ENCODE data around the gene LPO. TPM values are rescaled to one million over a fixed set of nuclear protein-coding genes. Genes with fewer than 3 reads are reported as not detected.

The LPO gene
- total RNA-seq, 1 donor from 2014 or later = 0.31 TPM

DNA sequence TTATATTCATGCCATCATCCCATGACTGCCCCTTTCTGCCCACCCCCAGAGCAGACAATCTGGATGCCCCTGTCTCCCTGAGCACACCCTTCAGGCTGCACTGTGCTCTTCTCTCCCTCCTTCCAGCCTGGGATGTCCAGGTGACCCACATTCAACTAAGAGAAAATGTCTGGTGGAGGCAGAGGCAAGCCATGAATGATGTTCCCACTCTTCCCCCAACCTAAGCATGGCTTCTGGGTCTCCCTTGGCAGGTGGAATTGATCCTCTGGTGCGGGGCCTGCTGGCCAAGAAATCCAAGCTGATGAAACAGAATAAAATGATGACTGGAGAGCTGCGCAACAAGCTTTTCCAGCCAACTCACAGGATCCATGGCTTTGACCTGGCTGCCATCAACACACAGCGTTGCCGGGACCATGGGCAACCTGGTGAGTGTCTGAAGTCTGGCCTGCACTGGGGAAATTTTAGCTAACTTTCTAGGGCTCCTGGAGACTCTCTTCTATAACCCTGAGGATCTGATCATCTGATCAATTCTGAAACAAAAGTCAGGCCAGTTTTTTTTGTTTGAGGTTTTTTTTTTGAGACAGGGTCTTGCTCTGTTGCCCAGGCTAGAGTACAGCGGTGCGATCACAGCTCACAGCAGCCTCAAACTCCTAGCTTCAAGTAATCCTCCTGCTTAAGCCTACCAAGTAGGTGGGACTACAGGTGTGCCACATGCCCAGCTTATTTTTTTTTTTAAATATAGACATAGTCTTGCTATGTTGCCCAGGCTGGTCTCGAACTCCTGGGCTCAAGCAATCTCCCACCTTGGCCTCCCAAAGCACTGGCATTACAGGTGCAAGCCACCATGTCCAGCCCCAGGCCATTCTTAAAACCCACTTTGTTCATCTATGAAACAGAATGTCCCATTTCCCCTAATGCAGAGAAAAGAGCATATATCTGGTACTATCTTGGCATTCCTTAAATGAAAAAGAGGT lies 27.8 kb downstream of the LPO start:
- no peak for DNase-seq (ENCODE audit: low spot score)
- Mint-ChIP-seq H3K27me3 (ENCODE audit: unreplicated experiment) (peaks cover 9% of the 10 kb centered on the region), H3K36me3 (ENCODE audit: low read depth, unreplicated experiment) (no peaks in the 10 kb centered on the region), H3K27ac (ENCODE audit: unreplicated experiment) (no peak overlapping the region), H3K4me1 (ENCODE audit: unreplicated experiment) (peaks cover 14% of the 10 kb centered on the region), H3K4me3 (ENCODE audit: unreplicated experiment) (no peak overlapping the region), H3K9me3 (ENCODE audit: unreplicated experiment) (no peaks in the 10 kb centered on the region)
- TF ChIP-seq, protein P1, sequence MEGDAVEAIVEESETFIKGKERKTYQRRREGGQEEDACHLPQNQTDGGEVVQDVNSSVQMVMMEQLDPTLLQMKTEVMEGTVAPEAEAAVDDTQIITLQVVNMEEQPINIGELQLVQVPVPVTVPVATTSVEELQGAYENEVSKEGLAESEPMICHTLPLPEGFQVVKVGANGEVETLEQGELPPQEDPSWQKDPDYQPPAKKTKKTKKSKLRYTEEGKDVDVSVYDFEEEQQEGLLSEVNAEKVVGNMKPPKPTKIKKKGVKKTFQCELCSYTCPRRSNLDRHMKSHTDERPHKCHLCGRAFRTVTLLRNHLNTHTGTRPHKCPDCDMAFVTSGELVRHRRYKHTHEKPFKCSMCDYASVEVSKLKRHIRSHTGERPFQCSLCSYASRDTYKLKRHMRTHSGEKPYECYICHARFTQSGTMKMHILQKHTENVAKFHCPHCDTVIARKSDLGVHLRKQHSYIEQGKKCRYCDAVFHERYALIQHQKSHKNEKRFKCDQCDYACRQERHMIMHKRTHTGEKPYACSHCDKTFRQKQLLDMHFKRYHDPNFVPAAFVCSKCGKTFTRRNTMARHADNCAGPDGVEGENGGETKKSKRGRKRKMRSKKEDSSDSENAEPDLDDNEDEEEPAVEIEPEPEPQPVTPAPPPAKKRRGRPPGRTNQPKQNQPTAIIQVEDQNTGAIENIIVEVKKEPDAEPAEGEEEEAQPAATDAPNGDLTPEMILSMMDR (IDR thresholded peaks at IDR 0.05; ENCODE audit: unreplicated experiment) = no peak

DNA sequence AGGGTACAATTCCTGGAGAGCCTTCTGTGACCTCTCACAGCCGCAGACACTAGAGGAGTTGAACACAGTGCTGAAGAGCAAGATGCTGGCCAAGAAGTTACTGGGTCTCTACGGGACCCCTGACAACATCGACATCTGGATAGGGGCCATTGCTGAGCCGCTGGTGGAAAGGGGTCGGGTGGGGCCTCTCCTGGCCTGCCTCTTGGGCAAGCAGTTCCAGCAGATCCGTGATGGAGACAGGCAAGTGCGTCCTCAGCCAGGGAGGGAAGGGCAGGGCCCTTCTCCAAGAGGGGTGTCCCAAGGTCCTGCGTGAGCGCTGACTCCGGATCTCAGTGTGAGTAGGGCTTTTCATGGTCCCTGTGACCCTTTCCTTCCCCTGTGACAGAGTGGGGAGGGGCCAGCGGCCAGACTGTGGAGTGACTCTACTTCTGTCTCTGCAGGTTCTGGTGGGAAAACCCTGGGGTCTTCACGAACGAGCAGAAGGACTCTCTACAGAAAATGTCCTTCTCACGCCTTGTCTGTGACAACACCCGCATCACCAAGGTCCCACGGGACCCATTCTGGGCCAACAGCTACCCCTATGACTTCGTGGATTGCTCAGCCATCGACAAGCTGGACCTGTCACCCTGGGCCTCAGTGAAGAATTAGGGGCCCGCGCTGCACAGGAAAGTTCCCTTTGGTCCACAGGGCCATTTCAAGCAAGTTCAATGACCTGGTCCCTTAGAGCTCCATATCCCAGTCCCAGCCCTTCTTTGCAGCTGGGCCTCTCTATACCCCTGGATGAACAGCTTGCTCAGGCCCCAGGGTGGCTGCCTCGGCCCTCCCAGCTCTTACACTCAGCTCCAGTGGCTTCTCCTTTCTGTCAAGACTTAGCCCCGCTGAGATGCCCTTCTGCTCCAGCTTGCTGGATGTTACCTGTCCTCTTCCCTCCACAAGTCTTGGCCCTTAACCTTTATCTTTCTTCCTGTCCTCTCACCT lies 29.3 kb downstream of the LPO start:
- no peaks in the 10 kb centered on the region for H3K36me3 Mint-ChIP-seq (ENCODE audit: low read depth, unreplicated experiment)
- peaks cover 5% of the 10 kb centered on the region for H3K4me1 Mint-ChIP-seq (ENCODE audit: unreplicated experiment)
- no peaks in the 10 kb centered on the region for H3K9me3 Mint-ChIP-seq (ENCODE audit: unreplicated experiment)
- TF ChIP-seq, protein P1 (IDR thresholded peaks at IDR 0.05; ENCODE audit: unreplicated experiment) = no peak
- H3K27ac Mint-ChIP-seq (ENCODE audit: unreplicated experiment) = no peak overlapping the region
- H3K27me3 Mint-ChIP-seq (ENCODE audit: unreplicated experiment) = peaks cover 11% of the 10 kb centered on the region
- DNase-seq (ENCODE audit: low spot score) = no peak
- H3K4me3 Mint-ChIP-seq (ENCODE audit: unreplicated experiment) = no peak overlapping the region

DNA sequence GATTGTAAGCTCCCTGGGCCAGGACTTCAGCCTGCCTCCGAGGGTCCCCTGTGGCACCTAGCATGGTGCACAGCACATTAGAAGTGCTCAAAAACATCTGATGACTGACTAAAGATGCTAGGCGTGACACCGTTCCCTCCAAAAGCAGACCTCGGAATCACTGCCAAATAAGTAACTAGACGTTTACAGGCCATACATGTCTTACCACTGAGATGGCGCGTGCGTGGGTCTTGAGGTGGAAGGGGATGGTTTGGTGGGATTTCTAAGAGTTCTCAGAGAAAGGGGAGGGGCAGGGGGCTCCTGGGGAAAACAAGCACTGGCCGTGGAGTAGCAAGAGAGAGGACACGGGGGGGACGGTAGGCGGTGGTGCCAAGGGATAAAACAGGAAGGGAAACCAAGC lies 29.9 kb downstream of the LPO start:
- Mint-ChIP-seq H3K27ac (ENCODE audit: unreplicated experiment) (no peak overlapping the region), H3K4me3 (ENCODE audit: unreplicated experiment) (no peak overlapping the region), H3K9me3 (ENCODE audit: unreplicated experiment) (no peaks in the 10 kb centered on the region), H3K27me3 (ENCODE audit: unreplicated experiment) (peaks cover 9% of the 10 kb centered on the region), H3K4me1 (ENCODE audit: unreplicated experiment) (peaks cover 3% of the 10 kb centered on the region), H3K36me3 (ENCODE audit: low read depth, unreplicated experiment) (no peaks in the 10 kb centered on the region)
- no peak for DNase-seq (ENCODE audit: low spot score)
- TF ChIP-seq, protein P1 (IDR thresholded peaks at IDR 0.05; ENCODE audit: unreplicated experiment) = no peak

DNA sequence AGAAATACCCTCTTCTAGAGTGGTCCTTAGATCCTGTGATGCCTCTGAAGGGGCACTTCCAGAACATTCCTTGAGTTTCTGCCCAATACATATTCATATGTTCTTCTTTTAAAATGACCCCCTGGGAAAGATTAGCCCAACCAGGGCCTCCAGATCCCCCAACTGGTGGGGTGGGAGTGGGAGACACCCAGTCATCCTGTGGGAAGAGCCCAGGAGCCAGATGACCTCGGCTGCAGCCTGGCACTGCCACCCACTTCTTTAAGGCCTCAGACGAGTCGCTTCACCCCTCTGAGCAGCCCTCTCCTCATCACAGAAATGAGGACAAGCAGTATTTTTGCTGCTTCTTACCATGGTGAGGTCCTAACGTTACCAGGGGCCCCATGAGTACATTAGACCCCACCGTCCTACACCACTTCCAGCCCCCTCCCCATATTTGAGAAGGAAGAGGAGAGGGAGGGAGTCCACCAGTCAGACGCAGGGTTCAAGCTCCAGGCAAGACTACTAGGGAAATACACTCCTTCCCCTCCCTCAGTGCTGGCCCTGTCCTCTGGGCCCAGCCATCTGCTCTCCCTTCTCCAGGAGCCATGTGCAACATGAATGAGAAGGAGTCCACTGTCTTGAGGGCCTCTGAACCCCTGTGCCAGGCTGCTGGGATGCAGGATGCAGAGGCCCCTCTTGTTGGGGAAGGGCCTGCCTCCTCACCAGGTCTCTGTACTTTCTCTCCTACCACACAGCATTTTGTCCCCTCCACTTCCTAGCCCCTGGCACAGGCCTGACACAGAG lies 30.6 kb downstream of the LPO start:
- H3K4me3 Mint-ChIP-seq (ENCODE audit: unreplicated experiment) = no peak overlapping the region
- no peaks in the 10 kb centered on the region for H3K9me3 Mint-ChIP-seq (ENCODE audit: unreplicated experiment)
- DNase-seq (ENCODE audit: low spot score) = no peak
- H3K27ac Mint-ChIP-seq (ENCODE audit: unreplicated experiment) = no peak overlapping the region
- no peaks in the 10 kb centered on the region for H3K36me3 Mint-ChIP-seq (ENCODE audit: low read depth, unreplicated experiment)
- no peaks in the 10 kb centered on the region for H3K4me1 Mint-ChIP-seq (ENCODE audit: unreplicated experiment)
- TF ChIP-seq, protein P1 (IDR thresholded peaks at IDR 0.05; ENCODE audit: unreplicated experiment) = no peak
- H3K27me3 Mint-ChIP-seq (ENCODE audit: unreplicated experiment) = peaks cover 8% of the 10 kb centered on the region

Data from endothelial cell (in vitro differentiated cells).